Trophoblast cell (in vitro differentiated cells and primary cell): ENCODE data around the gene TTC32.

Source experiments
- DNase-seq, 2 donors: peaks; one replicate each; pipeline ENCODE4 v3.0.0-alpha.2; 2016
- H2AFZ ChIP-seq: 2 replicates; pipeline ENCODE4 v1.6.1; 2013; ENCODE audit warnings: low read length, moderate library complexity, mild to moderate bottlenecking; ENCODE audit not compliant: insufficient read depth, poor library complexity
- H2AK5ac ChIP-seq: 2 replicates; pipeline ENCODE4 v1.6.1; 2013; ENCODE audit warnings: mild to moderate bottlenecking, low read length
- H2BK120ac ChIP-seq: 2 replicates; pipeline ENCODE4 v1.6.1; 2013; ENCODE audit warnings: low read length, mild to moderate bottlenecking, moderate library complexity; ENCODE audit not compliant: insufficient read depth, poor library complexity
- H2BK12ac ChIP-seq: 2 replicates; pipeline ENCODE4 v1.6.1; 2013; ENCODE audit warnings: mild to moderate bottlenecking, low read length, moderate library complexity
- H2BK5ac ChIP-seq: 2 replicates; pipeline ENCODE4 v1.6.1; 2013; ENCODE audit warnings: low read length, low read depth, moderate library complexity, mild to moderate bottlenecking; ENCODE audit not compliant: poor library complexity
- H3K14ac ChIP-seq: 2 replicates; pipeline ENCODE4 v1.6.1; 2013; ENCODE audit warnings: mild to moderate bottlenecking, low read length
- H3K18ac ChIP-seq: 2 replicates; pipeline ENCODE4 v1.6.1; 2013; ENCODE audit warnings: mild to moderate bottlenecking, low read length
- H3K23ac ChIP-seq: 2 replicates; pipeline ENCODE4 v1.6.1; 2013; ENCODE audit warnings: low read length
- H3K27ac ChIP-seq: 2 replicates; pipeline ENCODE4 v1.5.1; 2013; ENCODE audit warnings: low read depth, mild to moderate bottlenecking, inconsistent platforms, low read length, moderate library complexity
- H3K27me3 ChIP-seq: 2 replicates; pipeline ENCODE4 v1.6.1; 2013; ENCODE audit warnings: inconsistent platforms, mild to moderate bottlenecking, low read length, moderate library complexity; ENCODE audit not compliant: insufficient read depth
- H3K36me3 ChIP-seq, 2 experiments: 1 replicate in 1 of 2; 2 replicates in 1 of 2; pipeline ENCODE4 v1.6.1; 2013; ENCODE audit warnings: low read length in 2 of 2, mild to moderate bottlenecking in 2 of 2, moderate library complexity in 1 of 2; ENCODE audit not compliant: insufficient read depth in 2 of 2, control insufficient read depth in 1 of 2
- H3K4ac ChIP-seq: 2 replicates; pipeline ENCODE4 v1.6.1; 2013; ENCODE audit warnings: low read depth, mild to moderate bottlenecking, low read length, moderate library complexity
- H3K4me1 ChIP-seq, 2 experiments: 1 replicate in 1 of 2; 2 replicates in 1 of 2; pipeline ENCODE4 v1.6.1; 2013; ENCODE audit warnings: low read length in 2 of 2, mild to moderate bottlenecking in 2 of 2, moderate library complexity in 1 of 2; ENCODE audit not compliant: insufficient read depth in 2 of 2, control insufficient read depth in 1 of 2
- H3K4me2 ChIP-seq: 2 replicates; pipeline ENCODE4 v1.6.1; 2013; ENCODE audit warnings: inconsistent platforms, mild to moderate bottlenecking, low read length, moderate library complexity
- H3K4me3 ChIP-seq: 2 replicates; pipeline ENCODE4 v1.5.1; 2013; ENCODE audit warnings: mild to moderate bottlenecking, low read depth, low read length, inconsistent platforms
- H3K79me1 ChIP-seq: one replicate; pipeline ENCODE4 v1.6.1; 2013; ENCODE audit warnings: low read length
- H3K79me2 ChIP-seq: 2 replicates; pipeline ENCODE4 v1.6.1; 2013; ENCODE audit warnings: low read length, mild to moderate bottlenecking; ENCODE audit not compliant: control insufficient read depth, insufficient read depth, poor library complexity
- H3K9ac ChIP-seq: 2 replicates; pipeline ENCODE4 v1.6.1; 2013; ENCODE audit warnings: mild to moderate bottlenecking, low read length
- H3K9me3 ChIP-seq: 2 replicates; pipeline ENCODE4 v1.6.1; 2013; ENCODE audit warnings: low read depth, mild to moderate bottlenecking, control low read depth, inconsistent platforms, low read length; ENCODE audit not compliant: insufficient read depth
- H4K12ac ChIP-seq: 2 replicates; pipeline ENCODE4 v1.6.1; 2013; ENCODE audit warnings: low read depth, mild to moderate bottlenecking, low read length, moderate library complexity
- H4K8ac ChIP-seq: 2 replicates; pipeline ENCODE4 v1.6.1; 2013; ENCODE audit warnings: low read depth, mild to moderate bottlenecking, low read length, moderate library complexity
- H4K91ac ChIP-seq: one replicate; pipeline ENCODE4 v1.6.1; 2013; ENCODE audit warnings: low read depth, mild to moderate bottlenecking, low read length, moderate library complexity
- WGBS: extraction: QIAGEN DNeasy Blood & Tissue Kit; methylation state at CpG from one replicate; pipeline ENCODE4 v1.1.7; 2013; ENCODE audit warnings: missing lambda C conversion rate; ENCODE audit not compliant: insufficient read length, insufficient coverage; ENCODE audit errors: extremely low coverage; 5-methylcytosine and 5-hydroxymethylcytosine counted together

Gene TTC32

GRCh38 chr2:19850056-19851050 lies 51.4 kb downstream of the TTC32 start:
- Histone ChIP-seq H2AFZ (no peak overlapping the region), H2BK120ac (no peak overlapping the region), H3K9me3 (no peaks in the 10 kb centered on the region), H4K8ac (no peak overlapping the region), H4K12ac (no peak overlapping the region), H4K91ac (no peak overlapping the region), H3K36me3 (no peaks in the 10 kb centered on the region), H3K18ac (no peak overlapping the region), H3K23ac (no peak overlapping the region), H3K4me2 (no peak overlapping the region), H3K27ac (no peak overlapping the region), H3K4ac (no peak overlapping the region), H3K4me1 (peaks cover 0 to 5% of the 10 kb centered on the region in 2 experiments), H3K79me1 (no peaks in the 10 kb centered on the region), H3K4me3 (no peak overlapping the region), H3K79me2 (no peaks in the 10 kb centered on the region), H2BK5ac (no peak overlapping the region), H3K14ac (no peak overlapping the region), H3K9ac (no peak overlapping the region), H2AK5ac (no peak overlapping the region), H3K27me3 (no peaks in the 10 kb centered on the region), H2BK12ac (no peak overlapping the region)
- no peak for DNase-seq
- no CpG with 5 or more reads among the region's 14 CpGs for WGBS

- Histone ChIP-seq H2BK5ac (no peak overlapping the region), H3K9ac (no peak overlapping the region), H3K14ac (no peak overlapping the region), H2AK5ac (no peak overlapping the region), H4K8ac (no peak overlapping the region), H2AFZ (no peak overlapping the region), H3K23ac (no peak overlapping the region), H3K18ac (no peak overlapping the region), H3K4me2 (no peak overlapping the region), H3K4ac (no peak overlapping the region), H3K79me1 (no peaks in the 10 kb centered on the region), H3K4me3 (no peak overlapping the region), H2BK12ac (no peak overlapping the region), H3K9me3 (no peaks in the 10 kb centered on the region), H3K36me3 (no peaks in the 10 kb centered on the region), H3K4me1 (peaks cover 0 to 5% of the 10 kb centered on the region in 2 experiments), H3K27me3 (no peaks in the 10 kb centered on the region), H4K12ac (no peak overlapping the region), H2BK120ac (no peak overlapping the region), H4K91ac (no peak overlapping the region), H3K79me2 (no peaks in the 10 kb centered on the region), H3K27ac (no peak overlapping the region)
- no CpG with 5 or more reads among the region's 5 CpGs for WGBS
- DNase-seq, result no peak
Observed at GRCh38 chr2:19848952-19849351, 52.8 kb downstream of the TTC32 start.

- Histone ChIP-seq H3K14ac (no peak overlapping the region), H4K12ac (no peak overlapping the region), H3K4me1 (peaks cover 0 to 5% of the 10 kb centered on the region in 2 experiments), H3K18ac (no peak overlapping the region), H3K9me3 (no peaks in the 10 kb centered on the region), H2BK120ac (no peak overlapping the region), H4K91ac (no peak overlapping the region), H2BK12ac (no peak overlapping the region), H3K27me3 (no peaks in the 10 kb centered on the region), H2AK5ac (no peak overlapping the region), H4K8ac (no peak overlapping the region), H3K4me3 (no peak overlapping the region), H2AFZ (no peak overlapping the region), H3K36me3 (no peaks in the 10 kb centered on the region), H3K79me1 (no peaks in the 10 kb centered on the region), H3K9ac (no peak overlapping the region), H3K4me2 (no peak overlapping the region), H3K27ac (no peak overlapping the region), H2BK5ac (no peak overlapping the region), H3K79me2 (no peaks in the 10 kb centered on the region), H3K4ac (no peak overlapping the region), H3K23ac (no peak overlapping the region)
- no CpG with 5 or more reads among the region's 11 CpGs for WGBS
- DNase-seq, result no peak
Observed at GRCh38 chr2:19848029-19848750, 53.6 kb downstream of the TTC32 start.

DNA sequence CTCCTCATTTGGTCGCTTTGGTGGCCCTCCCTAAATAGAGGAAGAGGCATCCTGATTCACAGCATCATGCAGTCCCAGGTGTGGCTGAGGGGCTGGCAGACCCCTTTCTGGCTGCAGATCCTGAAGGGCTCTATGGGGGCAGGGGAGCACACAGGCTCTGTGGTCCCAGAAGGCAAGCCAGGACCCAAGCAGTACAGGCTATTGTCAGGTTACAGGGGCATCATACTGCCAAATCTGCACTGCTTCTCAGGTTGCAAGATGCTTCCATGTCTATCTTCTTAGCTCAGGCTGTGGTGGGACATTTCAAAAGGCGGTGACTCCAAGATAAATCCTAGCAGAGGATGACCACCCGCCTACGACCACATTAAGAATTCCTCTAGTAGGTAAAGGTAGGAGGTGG lies 54.3 kb downstream of the TTC32 start:
- H3K79me1 ChIP-seq, result no peaks in the 10 kb centered on the region
- no peaks in the 10 kb centered on the region for H3K36me3 ChIP-seq
- H3K18ac ChIP-seq, result no peak overlapping the region
- no peak overlapping the region for H4K8ac ChIP-seq
- H2BK5ac ChIP-seq, result no peak overlapping the region
- no peak overlapping the region for H3K4ac ChIP-seq
- no peak overlapping the region for H4K91ac ChIP-seq
- no peak overlapping the region for H2AFZ ChIP-seq
- H3K4me3 ChIP-seq, result no peak overlapping the region
- no peak overlapping the region for H3K27ac ChIP-seq
- no peaks in the 10 kb centered on the region for H3K79me2 ChIP-seq
- H3K9me3 ChIP-seq, result no peaks in the 10 kb centered on the region
- H3K23ac ChIP-seq, result no peak overlapping the region
- peaks cover 0 to 5% of the 10 kb centered on the region in 2 experiments for H3K4me1 ChIP-seq
- WGBS, result no CpG with 5 or more reads among the region's 4 CpGs
- H2BK120ac ChIP-seq, result no peak overlapping the region
- no peak overlapping the region for H3K4me2 ChIP-seq
- no peak overlapping the region for H2BK12ac ChIP-seq
- H3K27me3 ChIP-seq, result no peaks in the 10 kb centered on the region
- H3K14ac ChIP-seq, result no peak overlapping the region
- H3K9ac ChIP-seq, result no peak overlapping the region
- DNase-seq, result no peak
- no peak overlapping the region for H2AK5ac ChIP-seq
- no peak overlapping the region for H4K12ac ChIP-seq
